ENCODE data around the gene TRIM65.

DNA sequence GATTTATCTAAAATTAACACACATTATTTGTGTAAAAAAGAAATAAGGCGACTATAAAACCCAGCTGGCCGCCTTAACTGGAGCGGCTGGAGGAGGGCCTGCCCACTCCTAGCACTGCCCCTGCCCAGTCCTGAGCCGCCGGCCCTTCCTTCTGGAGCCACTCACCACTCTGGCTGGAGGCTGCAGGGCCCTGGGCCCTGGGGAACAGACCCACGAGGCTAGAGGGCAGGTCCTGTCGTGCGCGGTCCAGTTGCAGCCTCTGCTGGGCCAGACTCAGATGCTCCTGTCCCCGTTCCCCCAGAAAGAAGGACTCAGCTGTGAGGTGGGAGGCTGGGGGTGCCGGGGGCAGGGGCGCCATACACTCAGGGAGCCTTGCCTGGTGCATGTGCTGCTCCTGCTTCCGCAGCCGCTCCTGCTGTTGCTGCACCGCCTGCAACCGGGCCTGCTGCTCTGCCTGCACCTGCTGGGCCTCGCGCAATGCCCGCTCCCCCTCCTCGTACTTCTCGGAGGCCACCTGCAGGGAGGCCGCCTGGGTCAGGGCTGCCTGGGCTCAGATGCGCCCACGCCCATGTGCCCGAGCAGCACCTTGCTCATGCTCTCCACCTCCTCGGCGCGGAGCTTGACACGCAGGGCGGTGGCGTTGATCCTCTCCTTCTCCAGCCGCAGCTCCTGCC is 16.9 kb upstream of the TRIM65 start:
- TF ChIP-seq CTCF (IDR thresholded peaks at IDR 0.05; ENCODE audit: low read length) (no peak), EZH2 (IDR thresholded peaks at IDR 0.05; ENCODE audit: borderline replicate concordance, low read length) (no peak)

All from OCI-LY1 (cell line).